Smooth muscle cell (in vitro differentiated cells): ENCODE measurements around the gene MALT1. TPM values are rescaled to one million over a fixed set of nuclear protein-coding genes. Genes with fewer than 3 reads are reported as not detected.

ENCODE experiments used
- DNase-seq: peaks from one replicate; lab custom pipeline; 2025; ENCODE audit not compliant: unreplicated experiment; lab: John Stamatoyannopoulos, UW
- H2AFZ ChIP-seq: fragments of 200-600 bp; sonication (generic); 2 replicates; pipeline ENCODE4 v1.6.0; 2016; ENCODE audit warnings: antibody characterized with exemption, low read depth, mild to moderate bottlenecking
- H3F3A ChIP-seq: fragments of 200-600 bp; sonication (generic); 2 replicates; pipeline ENCODE4 v1.6.0; 2017; ENCODE audit warnings: antibody characterized with exemption, low read depth
- H3K27ac ChIP-seq: fragments of 200-600 bp; sonication (generic); 2 replicates; pipeline ENCODE4 v1.5.1; 2016; ENCODE audit warnings: low read depth, mild to moderate bottlenecking
- H3K27me3 ChIP-seq: fragments of 200-600 bp; sonication (generic); 2 replicates; pipeline ENCODE4 v1.6.1; 2016; ENCODE audit warnings: low read depth, mild to moderate bottlenecking
- H3K36me3 ChIP-seq: fragments of 200-600 bp; sonication (generic); 2 replicates; pipeline ENCODE4 v1.5.1; 2016; ENCODE audit warnings: low read depth
- H3K4me1 ChIP-seq: fragments of 200-600 bp; sonication (generic); 2 replicates; pipeline ENCODE4 v1.5.1; 2016; ENCODE audit warnings: low read depth
- H3K4me2 ChIP-seq: fragments of 200-600 bp; sonication (generic); 2 replicates; pipeline ENCODE4 v1.6.0; 2016; ENCODE audit warnings: mild to moderate bottlenecking
- H3K4me3 ChIP-seq: fragments of 200-600 bp; sonication (generic); 2 replicates; pipeline ENCODE4 v1.5.1; 2016; ENCODE audit warnings: mild to moderate bottlenecking
- H3K79me2 ChIP-seq: fragments of 200-600 bp; sonication (generic); 2 replicates; pipeline ENCODE4 v1.6.0; 2016; ENCODE audit warnings: low read depth, mild to moderate bottlenecking
- H3K9ac ChIP-seq: fragments of 200-600 bp; sonication (generic); 2 replicates; pipeline ENCODE4 v1.6.0; 2016; ENCODE audit warnings: low read depth
- H3K9me3 ChIP-seq: fragments of 200-600 bp; sonication (generic); replicated peaks from 2 replicates; pipeline ENCODE4 v1.5.1; 2016; ENCODE audit warnings: low read depth
- H4K20me1 ChIP-seq: fragments of 200-600 bp; sonication (generic); 2 replicates; pipeline ENCODE4 v1.6.0; 2016; ENCODE audit warnings: low read depth
- CTCF ChIP-seq: fragments of 200-600 bp; sonication (generic); IDR thresholded peaks from 2 replicates; pipeline ENCODE4 v1.5.1; 2017; ENCODE audit warnings: borderline replicate concordance, mild to moderate bottlenecking, antibody characterized with exemption; ENCODE audit not compliant: insufficient read depth, poor library complexity, severe bottlenecking
- WGBS: methylation state at CpG from one replicate; pipeline ENCODE4 v1.1.7; 2016; ENCODE audit warnings: low lambda C conversion rate; 5-methylcytosine and 5-hydroxymethylcytosine counted together
- polyA plus RNA-seq: library from polyadenylated mRNA; unstranded; fragments of >200 nt; fragmentation: Nextera tagmentation; extraction: Ambion mirVana; gene quantifications from 2 replicates; pipeline ENCODE4 v1.2.1, GENCODE V29; 2016
- total RNA-seq: library from RNA; depleted of rRNA; stranded (reverse); fragments of >200 nt; gene quantifications from 2 replicates; pipeline ENCODE4 v1.2.3, GENCODE V29; 2014

Gene MALT1
- total and polyA plus RNA-seq, 2 experiments from 2014 or later: 12.4 to 42.2 TPM

DNA sequence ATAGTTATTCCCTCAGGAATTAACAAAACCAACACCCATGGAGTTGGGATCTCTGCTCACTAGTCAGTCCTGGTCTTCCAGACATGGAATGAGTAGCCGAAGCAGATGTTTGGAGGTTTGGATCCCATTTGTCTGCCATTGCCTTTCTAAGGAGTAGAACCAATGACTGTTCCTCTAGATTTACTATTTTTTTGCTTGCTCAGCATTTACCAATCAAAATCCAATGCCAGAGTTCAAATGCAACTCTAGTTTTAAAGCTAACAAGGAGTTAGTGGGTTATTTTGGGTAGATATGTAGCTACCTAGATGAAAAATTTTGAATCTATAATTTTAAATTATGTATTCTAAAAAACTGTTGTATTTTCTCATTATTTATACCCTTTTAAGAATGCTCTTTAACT, 62.6 kb downstream of the MALT1 start:
- no peak overlapping the region for H3K4me3 ChIP-seq
- H3K36me3 ChIP-seq: peaks cover 22% of the 10 kb centered on the region
- no peaks in the 10 kb centered on the region for H4K20me1 ChIP-seq
- H3K4me1 ChIP-seq: no peaks in the 10 kb centered on the region
- no peak overlapping the region for H2AFZ ChIP-seq
- DNase-seq: no peak
- no peaks in the 10 kb centered on the region for H3F3A ChIP-seq
- 96% methylated on average over 1 of the region's 1 CpG for WGBS
- H3K9me3 ChIP-seq: no peaks in the 10 kb centered on the region
- no peak overlapping the region for H3K4me2 ChIP-seq
- H3K79me2 ChIP-seq: no peaks in the 10 kb centered on the region
- no peaks in the 10 kb centered on the region for H3K27me3 ChIP-seq
- no peak for TF ChIP-seq CTCF
- no peak overlapping the region for H3K27ac ChIP-seq
- no peak overlapping the region for H3K9ac ChIP-seq

GRCh38 chr18:58738322-58738721, 67.1 kb downstream of the MALT1 start:
- Histone ChIP-seq H3K27me3 (no peaks in the 10 kb centered on the region), H3K79me2 (no peaks in the 10 kb centered on the region), H3K27ac (no peak overlapping the region), H3F3A (no peaks in the 10 kb centered on the region), H3K9me3 (no peaks in the 10 kb centered on the region), H3K4me2 (no peak overlapping the region), H3K9ac (no peak overlapping the region), H3K36me3 (peaks cover 28% of the 10 kb centered on the region), H3K4me1 (no peaks in the 10 kb centered on the region), H4K20me1 (no peaks in the 10 kb centered on the region), H2AFZ (no peak overlapping the region), H3K4me3 (no peak overlapping the region)
- WGBS: 93% methylated on average over 3 of the region's 3 CpGs
- TF ChIP-seq CTCF: no peak
- no peak for DNase-seq

DNA sequence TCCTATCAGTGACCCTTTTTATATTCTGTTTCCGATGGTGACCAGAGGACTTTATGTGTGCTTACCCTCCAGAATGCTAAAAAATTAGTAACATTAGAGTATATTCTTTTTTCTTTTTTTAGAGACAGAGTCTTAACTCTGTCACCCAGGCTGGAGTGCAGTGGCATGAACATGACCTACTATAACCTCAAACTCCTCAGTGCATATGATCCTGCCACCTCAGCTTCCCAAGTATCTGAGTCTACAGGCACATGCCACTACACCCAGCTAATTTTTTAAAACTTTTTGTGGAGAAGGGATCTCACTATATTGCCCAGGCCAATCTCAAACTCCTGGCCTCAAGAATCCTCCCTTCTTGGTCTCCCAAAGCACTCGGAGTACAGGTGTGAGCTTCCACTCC, 74.6 kb downstream of the MALT1 start:
- Histone ChIP-seq H3K4me2 (no peak overlapping the region), H2AFZ (no peak overlapping the region), H3K9ac (no peak overlapping the region), H3K79me2 (no peaks in the 10 kb centered on the region), H3K27me3 (no peaks in the 10 kb centered on the region), H4K20me1 (no peaks in the 10 kb centered on the region), H3F3A (no peaks in the 10 kb centered on the region), H3K36me3 (peaks cover 65% of the 10 kb centered on the region), H3K9me3 (peaks cover 33% of the 10 kb centered on the region), H3K4me3 (no peak overlapping the region), H3K27ac (no peak overlapping the region), H3K4me1 (no peaks in the 10 kb centered on the region)
- TF ChIP-seq CTCF: no peak
- no peak for DNase-seq
- WGBS: 97% methylated on average over 2 of the region's 2 CpGs

DNA sequence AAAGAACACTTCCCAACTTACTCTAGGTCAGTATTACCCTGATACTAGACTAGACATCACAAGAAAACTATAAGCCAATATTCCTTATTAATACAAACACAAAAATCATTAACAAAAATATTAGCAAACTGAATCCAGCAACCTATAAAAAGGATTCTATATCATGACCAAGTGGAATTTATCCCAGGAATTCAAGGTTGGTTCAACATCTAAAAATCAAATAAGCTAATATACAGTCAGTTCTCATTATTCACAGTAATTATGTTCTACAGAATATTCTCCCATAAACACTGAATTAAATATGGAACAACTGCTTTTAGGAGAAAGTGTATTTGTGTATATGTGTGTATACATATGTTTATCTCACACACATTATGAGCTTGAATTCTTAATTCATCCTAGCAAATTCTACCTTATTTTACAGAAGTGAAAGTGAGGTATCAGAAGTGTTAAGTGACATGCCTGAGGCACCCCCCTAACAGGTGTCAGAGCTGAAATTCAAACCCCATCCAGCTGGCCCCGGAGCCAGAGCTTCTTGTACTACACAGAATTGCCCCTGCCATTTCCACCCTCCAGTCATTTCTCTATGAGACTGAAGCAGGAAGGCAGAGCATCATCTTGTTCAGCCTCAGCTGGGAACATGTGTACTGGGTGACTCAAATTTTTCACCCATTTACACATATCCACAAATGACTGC, 77.8 kb downstream of the MALT1 start:
- H3K36me3 ChIP-seq: peaks cover 53% of the 10 kb centered on the region
- 100% methylated on average over 1 of the region's 1 CpG for WGBS
- H3K27ac ChIP-seq: no peak overlapping the region

More for the DNA sequence above, 77.8 kb downstream of the MALT1 start:
- H4K20me1 ChIP-seq: peaks cover 3% of the 10 kb centered on the region
- H3K9ac ChIP-seq: no peak overlapping the region
- no peak overlapping the region for H3K4me3 ChIP-seq
- H3K4me2 ChIP-seq: no peak overlapping the region
- no peak overlapping the region for H2AFZ ChIP-seq
- DNase-seq: no peak
- peaks cover 33% of the 10 kb centered on the region for H3K9me3 ChIP-seq
- TF ChIP-seq CTCF: no peak
- peaks cover 4% of the 10 kb centered on the region for H3K4me1 ChIP-seq
- no peaks in the 10 kb centered on the region for H3K27me3 ChIP-seq
- H3K79me2 ChIP-seq: no peaks in the 10 kb centered on the region
- H3F3A ChIP-seq: peaks cover 15% of the 10 kb centered on the region
